ENCODE data around the gene UCP2.

Gene UCP2

GRCh38 chr11:73972620-73973449 lies 9.8 kb downstream of the UCP2 start:
- Histone ChIP-seq H3K9me3 (ENCODE audit: insufficient read depth, low read depth, low read length) (no peaks in the 10 kb centered on the region), H3K27me3 (ENCODE audit: insufficient read depth, low read length, poor library complexity, severe bottlenecking) (no peaks in the 10 kb centered on the region), H4K20me1 (ENCODE audit: insufficient read depth, low read length, poor library complexity, severe bottlenecking) (peaks cover 28% of the 10 kb centered on the region), H3K4me1 (ENCODE audit: insufficient read depth, low read length, poor library complexity, severe bottlenecking) (peaks cover 35% of the 10 kb centered on the region), H3K4me2 (ENCODE audit: low read depth, low read length, poor library complexity, severe bottlenecking) (no peak overlapping the region), H2AFZ (ENCODE audit: low read length) (no peak overlapping the region), H3K4me3 (ENCODE audit: low read length, poor library complexity, severe bottlenecking) (no peak overlapping the region), H3K79me2 (ENCODE audit: insufficient read depth, low read length) (peaks cover 17% of the 10 kb centered on the region), H3K36me3 (ENCODE audit: insufficient read depth, low read length) (peaks cover 34% of the 10 kb centered on the region; the same call in 1 of the 2 replicates), H3F3A (ENCODE audit: low read depth) (0 out of 2 replicates have a peak, but pooled peaks cover 9% of the 10 kb centered on the region), H3K9me2 (replicated peaks; ENCODE audit: low read depth, low read length) (no peaks in the 10 kb centered on the region), H3K9ac (ENCODE audit: low read depth, low read length, poor library complexity, severe bottlenecking) (no peak overlapping the region)
- no peak for TF ChIP-seq CTCF (conservative IDR thresholded peaks at IDR 0.05; ENCODE audit: low read length)
- TF ChIP-seq EZH2phosphoT487 (IDR thresholded peaks at IDR 0.05; ENCODE audit: borderline replicate concordance): no peak

DNA sequence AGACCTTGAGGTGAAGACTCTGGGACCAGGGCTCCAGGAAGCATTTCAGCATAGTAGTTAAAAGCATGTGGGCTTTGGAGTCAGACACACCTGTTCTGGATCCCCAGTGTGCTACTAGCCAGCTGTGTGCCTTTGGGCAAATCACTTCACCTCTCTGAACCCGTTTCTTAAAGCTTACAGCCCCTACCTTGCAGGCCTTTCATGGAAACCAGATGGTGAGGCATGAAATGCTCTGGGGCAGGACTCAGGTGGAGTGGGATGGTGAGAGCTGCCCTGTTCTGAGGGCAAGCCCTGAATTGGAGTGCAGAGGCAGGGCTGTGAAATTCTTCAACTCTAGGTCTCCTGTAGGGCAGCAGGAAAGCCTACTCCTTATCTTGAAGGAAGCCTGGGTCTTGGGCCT lies 10.5 kb downstream of the UCP2 start:
- Histone ChIP-seq H3K79me2 (ENCODE audit: insufficient read depth, low read length) (peaks cover 11% of the 10 kb centered on the region; the same call in 1 of the 2 replicates), H3K9me3 (ENCODE audit: insufficient read depth, low read depth, low read length) (no peaks in the 10 kb centered on the region), H3K4me1 (ENCODE audit: insufficient read depth, low read length, poor library complexity, severe bottlenecking) (peaks cover 28% of the 10 kb centered on the region), H3K36me3 (ENCODE audit: insufficient read depth, low read length) (peaks cover 27% of the 10 kb centered on the region; the same call in 1 of the 2 replicates), H3K4me2 (ENCODE audit: low read depth, low read length, poor library complexity, severe bottlenecking) (no peak overlapping the region), H2AFZ (ENCODE audit: low read length) (no peak overlapping the region), H3K27me3 (ENCODE audit: insufficient read depth, low read length, poor library complexity, severe bottlenecking) (no peaks in the 10 kb centered on the region), H4K20me1 (ENCODE audit: insufficient read depth, low read length, poor library complexity, severe bottlenecking) (peaks cover 22% of the 10 kb centered on the region), H3K9me2 (replicated peaks; ENCODE audit: low read depth, low read length) (no peaks in the 10 kb centered on the region), H3K4me3 (ENCODE audit: low read length, poor library complexity, severe bottlenecking) (no peak overlapping the region), H3F3A (ENCODE audit: low read depth) (0 out of 2 replicates have a peak, but pooled peaks cover 9% of the 10 kb centered on the region), H3K9ac (ENCODE audit: low read depth, low read length, poor library complexity, severe bottlenecking) (no peak overlapping the region)
- TF ChIP-seq CTCF (conservative IDR thresholded peaks at IDR 0.05; ENCODE audit: low read length) (no peak), EZH2phosphoT487 (IDR thresholded peaks at IDR 0.05; ENCODE audit: borderline replicate concordance) (no peak)

- peaks cover 25% of the 10 kb centered on the region for H3K4me1 ChIP-seq (ENCODE audit: insufficient read depth, low read length, poor library complexity, severe bottlenecking)
- no peak overlapping the region for H3K4me2 ChIP-seq (ENCODE audit: low read depth, low read length, poor library complexity, severe bottlenecking)
- H3K9me3 ChIP-seq (ENCODE audit: insufficient read depth, low read depth, low read length): no peaks in the 10 kb centered on the region
- peaks cover 18% of the 10 kb centered on the region for H4K20me1 ChIP-seq (ENCODE audit: insufficient read depth, low read length, poor library complexity, severe bottlenecking)
- H3K27me3 ChIP-seq (ENCODE audit: insufficient read depth, low read length, poor library complexity, severe bottlenecking): no peaks in the 10 kb centered on the region
- H2AFZ ChIP-seq (ENCODE audit: low read length): no peak overlapping the region
- H3K79me2 ChIP-seq (ENCODE audit: insufficient read depth, low read length): peaks cover 1% of the 10 kb centered on the region; the same call in 1 of the 2 replicates
- no peak overlapping the region for H3K4me3 ChIP-seq (ENCODE audit: low read length, poor library complexity, severe bottlenecking)
- H3K9ac ChIP-seq (ENCODE audit: low read depth, low read length, poor library complexity, severe bottlenecking): no peak overlapping the region
- peaks cover 18% of the 10 kb centered on the region; the same call in 1 of the 2 replicates for H3K36me3 ChIP-seq (ENCODE audit: insufficient read depth, low read length)
- 0 out of 2 replicates have a peak, but pooled peaks cover 9% of the 10 kb centered on the region for H3F3A ChIP-seq (ENCODE audit: low read depth)
- H3K9me2 ChIP-seq (replicated peaks; ENCODE audit: low read depth, low read length): no peaks in the 10 kb centered on the region
- TF ChIP-seq EZH2phosphoT487 (IDR thresholded peaks at IDR 0.05; ENCODE audit: borderline replicate concordance) (no peak), CTCF (conservative IDR thresholded peaks at IDR 0.05; ENCODE audit: low read length) (no peak)
Observed at GRCh38 chr11:73971175-73971719, 11.4 kb downstream of the UCP2 start.

Measured in Loucy (cell line).